Measurements from ENCODE around the gene FOCAD. TPM values are rescaled to one million over a fixed set of nuclear protein-coding genes. Genes with fewer than 3 reads are reported as not detected.

Gene FOCAD
- total RNA-seq, 2 donors from 2014 or later = 51.6 to 56.8 TPM

GRCh38 chr9:20811872-20812271 lies 127.8 kb downstream of the FOCAD start:
- no peaks in the 10 kb centered on the region for H3K9me3 Mint-ChIP-seq
- peaks cover 2% of the 10 kb centered on the region for H3K36me3 Mint-ChIP-seq (ENCODE audit: low read depth)
- Histone ChIP-seq H3K36me3 (ENCODE audit: control insufficient read depth, insufficient read depth, low read length) (no peaks in the 10 kb centered on the region), H3K9me3 (ENCODE audit: control insufficient read depth, low read length) (no peaks in the 10 kb centered on the region), H3K4me3 (ENCODE audit: low read length) (no peak overlapping the region), H3K27me3 (ENCODE audit: control insufficient read depth, insufficient read depth, low read length, poor library complexity, severe bottlenecking) (no peaks in the 10 kb centered on the region), H3K9ac (ENCODE audit: extremely low read depth, low read length, poor library complexity, severe bottlenecking) (no peak overlapping the region), H3K4me1 (ENCODE audit: control insufficient read depth, insufficient read depth, low read length) (no peaks in the 10 kb centered on the region), H3K27ac (ENCODE audit: low read depth, low read length) (no peak overlapping the region)
- no peaks in the 10 kb centered on the region for H3K27me3 Mint-ChIP-seq (ENCODE audit: insufficient read depth)
- H3K4me3 Mint-ChIP-seq = no peak overlapping the region
- no peaks in the 10 kb centered on the region for H3K4me1 Mint-ChIP-seq
- H3K27ac Mint-ChIP-seq = no peak overlapping the region
- no peak for TF ChIP-seq CTCF (conservative IDR thresholded peaks at IDR 0.05)
- DNase-seq = no peak

GRCh38 chr9:20815923-20816703 lies 132.1 kb downstream of the FOCAD start:
- WGBS, 2 experiments (ENCODE audit: insufficient coverage in 1 of 2, insufficient read length in 1 of 2) = 89 to 94% methylated on average over 4 to 5 of the region's 5 CpGs
- no peak overlapping the region for H3K4me3 Mint-ChIP-seq

GRCh38 chr9:20823051-20823450 lies 139.0 kb downstream of the FOCAD start:
- peaks cover 22% of the 10 kb centered on the region for H3K36me3 ChIP-seq (ENCODE audit: control insufficient read depth, insufficient read depth, low read length)
- no peak overlapping the region for H3K27ac Mint-ChIP-seq
- peaks cover 20% of the 10 kb centered on the region for H3K36me3 Mint-ChIP-seq (ENCODE audit: low read depth)
- no peaks in the 10 kb centered on the region for H3K9me3 Mint-ChIP-seq
- H3K9ac ChIP-seq (ENCODE audit: extremely low read depth, low read length, poor library complexity, severe bottlenecking) = no peak overlapping the region
- no peaks in the 10 kb centered on the region for H3K9me3 ChIP-seq (ENCODE audit: control insufficient read depth, low read length)
- peaks cover 9% of the 10 kb centered on the region for H3K4me1 Mint-ChIP-seq
- no peak for DNase-seq
- no peaks in the 10 kb centered on the region for H3K27me3 ChIP-seq (ENCODE audit: control insufficient read depth, insufficient read depth, low read length, poor library complexity, severe bottlenecking)
- H3K4me1 ChIP-seq (ENCODE audit: control insufficient read depth, insufficient read depth, low read length) = no peaks in the 10 kb centered on the region
- no peak overlapping the region for H3K4me3 ChIP-seq (ENCODE audit: low read length)
- no peak overlapping the region for H3K4me3 Mint-ChIP-seq
- H3K27me3 Mint-ChIP-seq (ENCODE audit: insufficient read depth) = no peaks in the 10 kb centered on the region
- H3K27ac ChIP-seq (ENCODE audit: low read depth, low read length) = no peak overlapping the region
- no peak for TF ChIP-seq CTCF (conservative IDR thresholded peaks at IDR 0.05)

More at GRCh38 chr9:20815923-20816703, 132.1 kb downstream of the FOCAD start:
- H3K27ac Mint-ChIP-seq = no peak overlapping the region
- DNase-seq = no peak
- H3K27ac ChIP-seq (ENCODE audit: low read depth, low read length) = no peak overlapping the region
- H3K36me3 ChIP-seq (ENCODE audit: control insufficient read depth, insufficient read depth, low read length) = no peaks in the 10 kb centered on the region
- no peaks in the 10 kb centered on the region for H3K9me3 ChIP-seq (ENCODE audit: control insufficient read depth, low read length)
- no peaks in the 10 kb centered on the region for H3K4me1 ChIP-seq (ENCODE audit: control insufficient read depth, insufficient read depth, low read length)
- no peaks in the 10 kb centered on the region for H3K9me3 Mint-ChIP-seq
- H3K4me1 Mint-ChIP-seq = peaks cover 9% of the 10 kb centered on the region
- no peaks in the 10 kb centered on the region for H3K27me3 Mint-ChIP-seq (ENCODE audit: insufficient read depth)
- H3K9ac ChIP-seq (ENCODE audit: extremely low read depth, low read length, poor library complexity, severe bottlenecking) = no peak overlapping the region
- H3K4me3 ChIP-seq (ENCODE audit: low read length) = no peak overlapping the region
- H3K36me3 Mint-ChIP-seq (ENCODE audit: low read depth) = peaks cover 2% of the 10 kb centered on the region
- no peak for TF ChIP-seq CTCF (conservative IDR thresholded peaks at IDR 0.05)
- H3K27me3 ChIP-seq (ENCODE audit: control insufficient read depth, insufficient read depth, low read length, poor library complexity, severe bottlenecking) = no peaks in the 10 kb centered on the region
